NB4 (cell line): ENCODE measurements around the gene SLC35G1.

Experiments used
- MYC ChIP-seq: IDR thresholded peaks from 2 replicates; pipeline ENCODE4 v1.6.1; 2011; ENCODE audit warnings: low read depth, low read length
- POLR2A ChIP-seq: IDR thresholded peaks from 2 replicates; pipeline ENCODE4 v1.6.1; 2011; ENCODE audit warnings: mild to moderate bottlenecking; ENCODE audit not compliant: insufficient read length; ENCODE audit errors: extremely low read depth
- TF ChIP-seq, protein P1 (sequence below): IDR thresholded peaks from one replicate; pipeline ENCODE4 v1.5.1; 2012; ENCODE audit warnings: low read depth, low read length

DNA sequence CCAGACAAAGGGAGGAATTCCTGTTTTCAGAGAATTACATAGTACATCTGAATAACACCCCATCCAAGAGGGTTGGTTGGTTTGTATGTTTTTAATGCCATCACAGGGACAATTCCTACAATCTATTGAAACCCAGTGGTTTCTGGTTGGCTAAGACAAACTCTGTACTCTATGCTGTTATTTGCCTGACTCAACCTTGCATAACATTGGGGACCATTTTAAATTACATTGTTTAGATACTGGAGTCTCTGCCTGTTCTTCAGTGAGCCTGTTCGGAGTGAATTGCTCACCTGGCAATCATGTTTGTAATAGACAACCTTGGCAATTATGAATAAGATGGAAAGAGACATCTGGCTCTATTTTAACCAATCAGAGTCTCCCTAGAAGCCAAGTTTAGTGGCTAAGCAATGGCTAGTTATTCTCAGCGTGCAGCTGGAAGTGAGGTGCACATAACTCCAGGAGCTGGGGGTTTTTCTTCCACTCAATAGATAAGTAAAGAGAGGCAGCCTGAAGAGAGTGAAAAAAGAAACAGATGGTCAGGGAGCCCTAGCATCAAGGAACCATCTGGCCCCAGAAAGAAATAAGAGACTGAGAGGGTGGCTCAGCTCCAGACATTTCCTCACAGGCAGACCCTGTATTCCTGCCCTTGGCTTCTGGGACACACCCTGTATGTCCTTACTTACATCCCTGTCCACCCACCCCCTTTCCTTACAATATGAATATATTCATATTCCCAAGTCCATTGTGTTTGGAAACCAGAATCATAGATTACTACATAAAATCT is 21.2 kb upstream of the SLC35G1 start:
- TF ChIP-seq, protein P1, sequence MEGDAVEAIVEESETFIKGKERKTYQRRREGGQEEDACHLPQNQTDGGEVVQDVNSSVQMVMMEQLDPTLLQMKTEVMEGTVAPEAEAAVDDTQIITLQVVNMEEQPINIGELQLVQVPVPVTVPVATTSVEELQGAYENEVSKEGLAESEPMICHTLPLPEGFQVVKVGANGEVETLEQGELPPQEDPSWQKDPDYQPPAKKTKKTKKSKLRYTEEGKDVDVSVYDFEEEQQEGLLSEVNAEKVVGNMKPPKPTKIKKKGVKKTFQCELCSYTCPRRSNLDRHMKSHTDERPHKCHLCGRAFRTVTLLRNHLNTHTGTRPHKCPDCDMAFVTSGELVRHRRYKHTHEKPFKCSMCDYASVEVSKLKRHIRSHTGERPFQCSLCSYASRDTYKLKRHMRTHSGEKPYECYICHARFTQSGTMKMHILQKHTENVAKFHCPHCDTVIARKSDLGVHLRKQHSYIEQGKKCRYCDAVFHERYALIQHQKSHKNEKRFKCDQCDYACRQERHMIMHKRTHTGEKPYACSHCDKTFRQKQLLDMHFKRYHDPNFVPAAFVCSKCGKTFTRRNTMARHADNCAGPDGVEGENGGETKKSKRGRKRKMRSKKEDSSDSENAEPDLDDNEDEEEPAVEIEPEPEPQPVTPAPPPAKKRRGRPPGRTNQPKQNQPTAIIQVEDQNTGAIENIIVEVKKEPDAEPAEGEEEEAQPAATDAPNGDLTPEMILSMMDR, result no peak
- TF ChIP-seq POLR2A (no peak), MYC (no peak)
